MM.1S (cell line): ENCODE measurements around the gene SEPTIN5.

Experiments used
- DNase-seq: peaks from one replicate; pipeline ENCODE4 v3.0.0-alpha.2; 2015
- H2AFZ ChIP-seq: fragments of 300-600 bp; sonication (generic); 2 replicates; pipeline ENCODE4 v1.6.0; 2016; ENCODE audit warnings: antibody characterized with exemption, low read length
- H3F3A ChIP-seq: fragments of 300-600 bp; sonication (generic); 2 replicates; pipeline ENCODE4 v1.6.1; 2016; ENCODE audit warnings: mild to moderate bottlenecking, antibody characterized with exemption, low read length, moderate library complexity, mixed read lengths; ENCODE audit not compliant: insufficient read depth
- H3K27ac ChIP-seq: fragments of 300-600 bp; sonication (generic); 2 replicates; pipeline ENCODE4 v1.5.1; 2016; ENCODE audit warnings: mild to moderate bottlenecking, low read length
- H3K27me3 ChIP-seq: fragments of 300-600 bp; sonication (generic); replicated peaks from 2 replicates; pipeline ENCODE4 v1.6.0; 2016; ENCODE audit warnings: low read length; ENCODE audit not compliant: insufficient read depth
- H3K36me3 ChIP-seq: fragments of 300-600 bp; sonication (generic); replicated peaks from 2 replicates; pipeline ENCODE4 v1.6.1; 2016; ENCODE audit warnings: mild to moderate bottlenecking, low read length, mixed read lengths; ENCODE audit not compliant: insufficient read depth
- H3K4me1 ChIP-seq: fragments of 300-600 bp; sonication (generic); 2 replicates; pipeline ENCODE4 v1.6.1; 2016; ENCODE audit warnings: low read length, mixed read lengths
- H3K4me2 ChIP-seq: fragments of 300-600 bp; sonication (generic); 2 replicates; pipeline ENCODE4 v1.6.0; 2016; ENCODE audit warnings: low read depth, low read length
- H3K4me3 ChIP-seq: fragments of 300-600 bp; sonication (generic); 2 replicates; pipeline ENCODE4 v1.5.1; 2016; ENCODE audit warnings: low read length, mixed read lengths
- H3K79me2 ChIP-seq: fragments of 300-600 bp; sonication (generic); 2 replicates; pipeline ENCODE4 v1.6.1; 2016; ENCODE audit warnings: mixed run types, low read length, mixed read lengths
- H3K9ac ChIP-seq: fragments of 300-600 bp; sonication (generic); 2 replicates; pipeline ENCODE4 v1.6.1; 2016; ENCODE audit warnings: low read length, mixed read lengths
- H3K9me2 ChIP-seq: fragments of 300-600 bp; sonication (generic); replicated peaks from 2 replicates; pipeline ENCODE4 v1.6.1; 2016; ENCODE audit warnings: mild to moderate bottlenecking, low read length, mixed read lengths; ENCODE audit not compliant: insufficient read depth
- H3K9me3 ChIP-seq: fragments of 300-600 bp; sonication (generic); replicated peaks from 2 replicates; pipeline ENCODE4 v1.6.1; 2016; ENCODE audit warnings: mild to moderate bottlenecking, low read length, mixed read lengths; ENCODE audit not compliant: insufficient read depth
- H4K20me1 ChIP-seq: fragments of 300-600 bp; sonication (generic); 2 replicates; pipeline ENCODE4 v1.6.1; 2016; ENCODE audit warnings: mild to moderate bottlenecking, low read length, moderate library complexity, mixed read lengths; ENCODE audit not compliant: insufficient read depth
- EZH2 ChIP-seq: fragments of 300-600 bp; sonication (generic); optimal IDR thresholded peaks from 2 replicates; pipeline ENCODE3; 2017; ENCODE audit warnings: low read depth, mild to moderate bottlenecking, antibody characterized with exemption, low read length, mixed read lengths
- EZH2phosphoT487 ChIP-seq: fragments of 300-600 bp; sonication (generic); IDR thresholded peaks from 2 replicates; pipeline ENCODE4 v1.6.1; 2018; ENCODE audit warnings: antibody characterized with exemption, low read length
- TF ChIP-seq, protein P1 (sequence below): fragments of 300-600 bp; sonication (generic); IDR thresholded peaks from 2 replicates; pipeline ENCODE4 v1.5.1; 2016; ENCODE audit warnings: antibody characterized with exemption, low read length, mixed read lengths

The SEPTIN5 gene

DNA sequence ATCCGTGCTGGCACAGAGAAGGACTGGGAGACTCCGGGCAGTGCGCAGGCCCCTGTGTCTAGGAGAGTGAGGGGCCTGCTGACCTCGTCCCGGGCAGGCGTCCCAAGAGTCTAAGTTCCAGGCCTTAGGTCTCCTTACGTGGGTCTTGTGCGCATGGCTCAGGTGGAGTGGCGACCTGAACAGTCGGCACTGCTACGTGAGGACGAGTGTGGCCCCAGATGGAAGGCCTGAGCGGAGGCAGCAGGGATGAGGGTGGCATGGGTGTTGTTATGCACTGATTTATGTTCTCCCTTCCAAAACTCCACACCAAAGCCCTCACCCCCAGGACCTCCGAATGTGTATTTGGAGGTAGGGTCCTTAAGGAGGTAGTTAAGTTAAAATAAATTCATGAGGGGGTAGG is 20.7 kb upstream of the SEPTIN5 start:
- Histone ChIP-seq H2AFZ (no peak overlapping the region), H3K4me2 (no peak overlapping the region), H3K36me3 (no peaks in the 10 kb centered on the region), H4K20me1 (no peaks in the 10 kb centered on the region), H3K9me2 (no peaks in the 10 kb centered on the region), H3F3A (no peaks in the 10 kb centered on the region), H3K27me3 (peaks cover 56% of the 10 kb centered on the region), H3K9me3 (no peaks in the 10 kb centered on the region), H3K79me2 (no peaks in the 10 kb centered on the region), H3K27ac (no peak overlapping the region), H3K4me3 (no peak overlapping the region), H3K4me1 (no peaks in the 10 kb centered on the region), H3K9ac (no peak overlapping the region)
- DNase-seq, result no peak
- TF ChIP-seq EZH2phosphoT487 (no peak), EZH2 (no peak)
- TF ChIP-seq, protein P1, sequence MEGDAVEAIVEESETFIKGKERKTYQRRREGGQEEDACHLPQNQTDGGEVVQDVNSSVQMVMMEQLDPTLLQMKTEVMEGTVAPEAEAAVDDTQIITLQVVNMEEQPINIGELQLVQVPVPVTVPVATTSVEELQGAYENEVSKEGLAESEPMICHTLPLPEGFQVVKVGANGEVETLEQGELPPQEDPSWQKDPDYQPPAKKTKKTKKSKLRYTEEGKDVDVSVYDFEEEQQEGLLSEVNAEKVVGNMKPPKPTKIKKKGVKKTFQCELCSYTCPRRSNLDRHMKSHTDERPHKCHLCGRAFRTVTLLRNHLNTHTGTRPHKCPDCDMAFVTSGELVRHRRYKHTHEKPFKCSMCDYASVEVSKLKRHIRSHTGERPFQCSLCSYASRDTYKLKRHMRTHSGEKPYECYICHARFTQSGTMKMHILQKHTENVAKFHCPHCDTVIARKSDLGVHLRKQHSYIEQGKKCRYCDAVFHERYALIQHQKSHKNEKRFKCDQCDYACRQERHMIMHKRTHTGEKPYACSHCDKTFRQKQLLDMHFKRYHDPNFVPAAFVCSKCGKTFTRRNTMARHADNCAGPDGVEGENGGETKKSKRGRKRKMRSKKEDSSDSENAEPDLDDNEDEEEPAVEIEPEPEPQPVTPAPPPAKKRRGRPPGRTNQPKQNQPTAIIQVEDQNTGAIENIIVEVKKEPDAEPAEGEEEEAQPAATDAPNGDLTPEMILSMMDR, result no peak

DNA sequence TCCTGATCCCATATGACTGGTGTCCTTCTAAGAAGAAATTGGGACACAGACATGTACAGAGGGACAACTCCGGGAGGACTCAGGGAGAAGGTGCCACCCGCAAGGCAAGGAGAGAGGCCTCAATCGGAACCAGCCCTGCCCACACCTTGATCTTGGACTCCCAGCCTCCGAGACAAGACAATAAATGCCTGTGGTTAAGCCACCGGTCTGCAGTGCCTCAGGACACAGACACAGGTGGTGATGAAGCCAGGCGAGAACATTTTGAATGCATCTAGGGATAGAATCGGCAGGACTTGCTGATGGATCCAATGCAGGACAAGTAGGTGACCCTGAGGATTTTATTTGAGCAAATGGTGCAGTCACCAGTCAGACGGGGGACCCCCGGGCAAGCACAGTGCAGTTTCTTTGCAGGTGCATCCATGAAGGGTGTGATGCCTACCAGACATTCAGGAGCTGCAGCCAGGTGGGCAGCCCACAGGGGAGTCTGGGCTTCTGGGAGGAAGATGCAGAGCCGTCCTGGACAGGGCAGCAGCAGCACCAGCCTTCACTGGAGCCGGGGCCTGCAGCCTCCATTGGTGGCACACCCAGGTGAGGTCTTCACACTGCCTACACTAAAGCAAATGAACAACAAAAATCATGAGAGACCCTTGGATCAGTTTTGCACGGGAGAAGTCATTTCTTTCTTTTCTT is 20.2 kb upstream of the SEPTIN5 start:
- no peaks in the 10 kb centered on the region for H3K9me2 ChIP-seq
- H3F3A ChIP-seq, result no peaks in the 10 kb centered on the region
- no peaks in the 10 kb centered on the region for H3K9me3 ChIP-seq
- no peak overlapping the region for H3K27ac ChIP-seq
- H3K27me3 ChIP-seq, result peaks cover 50% of the 10 kb centered on the region
- H3K9ac ChIP-seq, result no peak overlapping the region
- no peak for TF ChIP-seq EZH2phosphoT487
- no peak for TF ChIP-seq EZH2
- TF ChIP-seq, protein P1, result no peak
- no peak for DNase-seq
- no peak overlapping the region for H2AFZ ChIP-seq
- H4K20me1 ChIP-seq, result no peaks in the 10 kb centered on the region
- H3K4me2 ChIP-seq, result no peak overlapping the region
- no peak overlapping the region for H3K4me3 ChIP-seq
- no peaks in the 10 kb centered on the region for H3K36me3 ChIP-seq
- H3K79me2 ChIP-seq, result no peaks in the 10 kb centered on the region
- no peaks in the 10 kb centered on the region for H3K4me1 ChIP-seq

DNA sequence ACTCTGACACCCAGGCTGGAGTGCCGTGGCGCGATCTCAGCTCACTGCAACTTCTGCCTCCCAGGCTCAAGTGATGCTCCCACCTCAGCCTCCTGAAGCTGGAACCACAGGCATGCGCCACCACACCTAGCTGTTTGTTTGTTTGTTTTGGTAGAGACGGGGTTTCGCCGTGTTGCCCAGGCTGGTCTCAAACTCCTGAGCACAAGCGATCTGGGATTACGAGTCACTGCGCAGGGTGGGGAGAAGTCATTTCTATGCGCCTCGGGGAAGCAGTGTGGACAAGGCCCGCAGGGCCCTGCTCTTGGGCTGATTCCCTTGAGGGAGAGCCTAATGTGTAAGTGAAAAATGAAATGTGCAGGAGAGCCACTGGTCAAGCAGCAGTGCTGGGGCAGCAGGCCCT is 19.6 kb upstream of the SEPTIN5 start:
- H3K36me3 ChIP-seq, result no peaks in the 10 kb centered on the region
- no peaks in the 10 kb centered on the region for H3K4me1 ChIP-seq
- no peak overlapping the region for H3K9ac ChIP-seq
- no peak overlapping the region for H3K27ac ChIP-seq
- H3K4me3 ChIP-seq, result no peak overlapping the region
- H3F3A ChIP-seq, result no peaks in the 10 kb centered on the region
- no peaks in the 10 kb centered on the region for H4K20me1 ChIP-seq
- H3K9me2 ChIP-seq, result no peaks in the 10 kb centered on the region
- peaks cover 44% of the 10 kb centered on the region for H3K27me3 ChIP-seq
- no peaks in the 10 kb centered on the region for H3K79me2 ChIP-seq
- H2AFZ ChIP-seq, result no peak overlapping the region
- no peak for TF ChIP-seq EZH2
- no peak for TF ChIP-seq EZH2phosphoT487
- TF ChIP-seq, protein P1, result no peak
- H3K9me3 ChIP-seq, result no peaks in the 10 kb centered on the region
- no peak for DNase-seq
- H3K4me2 ChIP-seq, result no peak overlapping the region
